Measurements from ENCODE around the gene STX4. TPM values are rescaled to one million over a fixed set of nuclear protein-coding genes. Genes with fewer than 3 reads are reported as not detected.

Gene STX4
- total RNA-seq, 1 donor from 2014 or later: 17.5 TPM

- peak in 1 of 2 donors; percentile 33 for DNase-seq (ENCODE audit: low read depth in 2 of 2)
These were observed 31.6 kb downstream of the STX4 start for GRCh38 chr16:31064882-31065461.

DNA sequence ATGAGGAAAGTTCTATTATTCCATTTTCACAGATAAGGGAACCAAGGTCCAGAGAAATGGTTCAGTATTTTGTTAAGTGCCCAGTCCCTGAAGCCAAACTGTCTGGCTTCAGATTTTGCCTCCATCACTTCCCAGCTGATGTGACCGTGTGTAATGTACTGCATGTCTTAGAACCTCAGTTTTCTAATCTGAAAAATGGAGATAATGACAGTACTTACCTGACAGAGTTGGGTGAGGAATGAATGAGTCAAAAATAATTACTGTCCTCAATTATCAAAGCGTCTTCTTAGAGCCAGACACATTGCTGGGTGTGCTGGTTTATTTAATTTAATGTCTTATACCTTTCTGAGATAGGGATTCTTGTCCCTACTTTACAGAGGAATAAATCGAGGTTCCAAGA, 34.0 kb downstream of the STX4 start:
- DNase-seq (ENCODE audit: low read depth in 2 of 2): no peak

- peak in 1 of 2 donors; percentile 17 for DNase-seq (ENCODE audit: low read depth in 2 of 2)
These were observed 38.5 kb downstream of the STX4 start for GRCh38 chr16:31071861-31072260.

DNA sequence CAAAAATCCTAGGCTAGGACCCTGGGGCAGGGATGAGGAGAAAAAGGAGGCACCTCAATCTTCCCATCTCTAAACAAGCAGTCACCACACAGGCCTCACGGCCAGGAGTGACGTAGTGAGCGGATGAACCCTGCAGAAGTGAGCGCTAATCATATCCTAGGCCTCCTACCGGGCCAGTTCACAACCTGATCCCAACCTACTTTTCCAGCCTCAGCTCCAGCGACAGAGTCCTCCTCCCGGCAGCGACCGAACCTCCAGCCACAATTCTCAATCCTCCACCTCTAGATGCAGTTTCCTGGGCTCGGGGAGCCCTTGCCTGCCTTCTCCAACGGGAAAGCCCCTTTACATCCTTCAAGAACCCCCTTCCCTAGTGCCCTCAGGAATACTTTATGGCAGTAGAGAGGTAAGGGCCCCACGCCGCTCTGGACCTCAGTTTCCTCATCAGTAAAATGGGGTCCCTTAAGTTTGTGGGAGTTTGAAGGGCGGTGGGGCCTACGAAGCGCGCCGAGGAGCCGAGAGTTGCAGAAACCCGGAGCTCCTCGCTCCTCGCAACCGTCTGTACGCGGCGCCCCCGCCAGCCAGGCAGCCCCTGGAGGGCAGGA, 39.3 kb downstream of the STX4 start:
- peak; percentile 29 to 62 for DNase-seq (ENCODE audit: low read depth in 2 of 2)

- DNase-seq (ENCODE audit: low read depth in 2 of 2): peak; percentile 72 to 93
These were observed 40.0 kb downstream of the STX4 start for GRCh38 chr16:31073142-31073969.

GRCh38 chr16:31073970-31074813, 40.8 kb downstream of the STX4 start, which contains the start of the genes ZNF646 and ZNF668:
ZNF646 (plus strand) TSS chr16:31074422; CDS start chr16:31076325, 1,903 bp downstream.
ZNF668 (minus strand) TSS chr16:31074240; CDS start chr16:31064459, 9,781 bp downstream.
- peak; percentile 99 to 100 for DNase-seq (ENCODE audit: low read depth in 2 of 2)

GRCh38 chr16:31074814-31075183, 41.4 kb downstream of the STX4 start:
- DNase-seq (ENCODE audit: low read depth in 2 of 2): no peak

DNA sequence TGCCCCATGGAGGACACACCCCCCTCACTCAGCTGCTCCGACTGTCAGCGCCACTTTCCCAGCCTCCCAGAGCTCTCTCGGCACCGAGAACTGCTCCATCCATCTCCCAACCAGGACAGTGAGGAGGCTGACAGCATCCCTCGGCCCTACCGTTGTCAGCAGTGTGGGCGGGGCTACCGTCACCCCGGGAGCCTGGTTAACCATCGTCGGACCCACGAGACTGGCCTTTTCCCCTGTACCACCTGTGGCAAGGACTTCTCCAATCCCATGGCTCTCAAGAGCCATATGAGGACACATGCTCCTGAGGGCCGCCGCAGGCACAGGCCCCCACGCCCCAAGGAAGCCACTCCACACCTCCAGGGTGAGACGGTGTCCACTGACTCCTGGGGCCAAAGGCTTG, 43.0 kb downstream of the STX4 start:
- DNase-seq (ENCODE audit: low read depth in 2 of 2): no peak

DNA sequence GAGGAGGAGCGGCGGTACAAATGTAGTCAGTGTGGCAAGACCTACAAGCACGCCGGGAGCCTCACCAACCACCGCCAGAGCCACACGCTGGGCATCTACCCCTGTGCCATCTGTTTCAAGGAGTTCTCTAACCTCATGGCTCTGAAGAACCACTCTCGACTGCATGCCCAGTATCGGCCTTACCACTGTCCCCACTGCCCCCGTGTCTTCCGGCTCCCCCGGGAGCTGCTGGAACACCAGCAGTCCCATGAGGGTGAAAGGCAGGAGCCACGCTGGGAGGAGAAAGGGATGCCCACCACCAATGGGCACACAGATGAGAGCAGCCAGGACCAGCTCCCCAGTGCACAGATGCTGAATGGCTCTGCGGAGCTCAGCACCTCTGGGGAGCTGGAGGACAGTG, 43.7 kb downstream of the STX4 start:
- DNase-seq (ENCODE audit: low read depth in 2 of 2): no peak

DNA sequence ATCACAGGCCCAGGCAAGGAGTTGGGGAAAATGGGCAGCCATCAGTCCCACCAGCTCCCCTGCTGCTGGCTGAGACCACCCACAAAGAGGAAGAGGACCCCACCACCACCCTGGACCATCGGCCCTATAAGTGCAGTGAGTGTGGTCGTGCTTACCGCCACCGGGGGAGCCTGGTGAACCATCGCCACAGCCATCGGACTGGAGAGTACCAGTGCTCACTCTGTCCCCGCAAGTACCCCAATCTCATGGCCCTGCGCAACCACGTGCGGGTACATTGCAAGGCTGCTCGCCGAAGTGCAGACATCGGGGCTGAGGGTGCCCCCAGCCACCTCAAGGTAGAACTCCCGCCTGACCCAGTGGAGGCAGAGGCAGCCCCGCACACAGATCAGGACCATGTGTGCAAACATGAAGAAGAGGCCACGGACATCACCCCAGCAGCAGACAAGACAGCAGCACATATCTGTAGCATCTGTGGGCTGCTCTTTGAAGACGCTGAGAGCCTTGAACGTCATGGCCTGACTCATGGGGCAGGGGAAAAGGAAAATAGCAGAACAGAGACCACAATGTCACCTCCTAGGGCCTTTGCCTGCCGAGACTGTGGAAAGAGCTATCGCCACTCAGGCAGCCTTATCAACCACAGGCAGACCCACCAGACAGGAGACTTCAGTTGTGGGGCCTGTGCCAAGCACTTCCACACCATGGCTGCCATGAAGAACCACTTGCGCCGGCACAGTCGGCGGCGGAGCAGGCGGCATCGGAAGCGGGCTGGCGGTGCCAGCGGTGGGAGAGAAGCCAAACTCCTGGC, 44.4 kb downstream of the STX4 start:
- no peak for DNase-seq (ENCODE audit: low read depth in 2 of 2)

- DNase-seq (ENCODE audit: low read depth in 2 of 2): no peak
These were observed 45.4 kb downstream of the STX4 start for GRCh38 chr16:31078597-31079341.

DNA sequence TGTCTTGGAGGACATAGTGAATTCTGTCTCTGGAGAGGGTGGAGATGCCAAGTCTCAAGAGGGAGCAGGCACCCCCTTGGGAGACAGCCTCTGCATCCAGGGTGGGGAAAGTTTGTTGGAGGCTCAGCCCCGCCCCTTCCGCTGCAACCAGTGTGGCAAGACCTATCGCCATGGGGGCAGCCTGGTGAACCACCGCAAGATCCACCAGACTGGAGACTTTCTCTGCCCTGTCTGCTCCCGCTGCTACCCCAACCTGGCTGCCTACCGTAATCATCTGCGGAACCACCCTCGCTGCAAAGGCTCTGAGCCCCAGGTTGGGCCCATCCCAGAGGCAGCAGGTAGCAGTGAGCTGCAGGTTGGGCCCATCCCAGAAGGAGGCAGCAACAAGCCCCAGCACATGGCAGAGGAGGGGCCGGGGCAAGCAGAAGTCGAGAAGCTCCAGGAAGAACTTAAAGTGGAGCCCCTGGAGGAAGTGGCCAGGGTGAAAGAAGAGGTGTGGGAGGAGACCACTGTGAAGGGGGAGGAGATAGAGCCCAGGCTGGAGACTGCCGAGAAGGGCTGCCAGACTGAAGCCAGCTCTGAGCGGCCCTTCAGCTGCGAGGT, 46.1 kb downstream of the STX4 start:
- DNase-seq (ENCODE audit: low read depth in 2 of 2): no peak

DNA sequence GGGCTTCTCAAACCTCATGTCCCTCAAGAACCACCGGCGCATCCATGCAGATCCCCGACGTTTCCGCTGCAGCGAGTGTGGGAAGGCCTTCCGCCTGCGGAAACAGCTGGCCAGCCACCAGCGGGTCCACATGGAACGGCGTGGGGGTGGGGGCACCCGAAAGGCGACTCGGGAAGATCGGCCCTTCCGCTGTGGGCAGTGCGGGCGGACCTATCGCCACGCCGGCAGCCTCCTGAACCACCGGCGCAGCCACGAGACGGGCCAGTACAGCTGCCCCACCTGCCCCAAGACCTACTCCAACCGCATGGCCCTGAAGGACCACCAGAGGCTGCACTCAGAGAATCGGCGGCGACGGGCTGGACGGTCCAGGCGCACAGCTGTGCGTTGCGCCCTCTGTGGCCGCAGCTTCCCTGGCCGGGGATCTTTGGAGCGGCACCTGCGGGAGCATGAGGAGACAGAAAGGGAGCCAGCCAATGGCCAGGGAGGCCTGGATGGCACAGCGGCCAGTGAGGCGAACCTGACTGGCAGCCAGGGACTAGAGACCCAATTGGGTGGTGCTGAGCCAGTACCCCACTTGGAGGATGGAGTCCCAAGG, 46.8 kb downstream of the STX4 start:
- no peak for DNase-seq (ENCODE audit: low read depth in 2 of 2)

DNA sequence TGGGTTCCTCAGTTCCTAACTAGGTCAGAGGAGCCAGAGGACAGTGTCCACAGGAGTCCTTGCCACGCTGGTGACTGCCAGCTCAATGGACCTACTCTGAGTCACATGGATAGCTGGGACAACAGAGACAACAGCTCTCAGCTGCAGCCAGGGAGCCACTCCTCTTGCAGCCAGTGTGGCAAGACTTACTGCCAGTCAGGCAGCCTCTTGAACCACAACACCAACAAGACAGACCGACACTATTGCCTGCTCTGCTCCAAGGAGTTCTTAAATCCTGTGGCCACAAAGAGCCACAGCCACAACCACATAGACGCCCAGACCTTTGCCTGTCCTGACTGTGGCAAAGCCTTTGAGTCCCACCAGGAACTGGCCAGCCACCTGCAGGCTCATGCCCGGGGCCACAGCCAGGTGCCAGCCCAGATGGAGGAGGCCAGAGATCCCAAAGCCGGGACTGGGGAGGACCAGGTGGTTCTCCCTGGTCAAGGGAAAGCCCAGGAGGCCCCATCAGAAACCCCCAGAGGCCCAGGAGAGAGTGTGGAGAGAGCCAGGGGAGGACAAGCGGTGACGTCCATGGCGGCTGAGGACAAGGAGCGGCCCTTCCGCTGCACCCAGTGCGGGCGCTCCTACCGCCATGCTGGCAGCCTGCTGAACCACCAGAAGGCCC, 47.5 kb downstream of the STX4 start:
- no peak for DNase-seq (ENCODE audit: low read depth in 2 of 2)

DNA sequence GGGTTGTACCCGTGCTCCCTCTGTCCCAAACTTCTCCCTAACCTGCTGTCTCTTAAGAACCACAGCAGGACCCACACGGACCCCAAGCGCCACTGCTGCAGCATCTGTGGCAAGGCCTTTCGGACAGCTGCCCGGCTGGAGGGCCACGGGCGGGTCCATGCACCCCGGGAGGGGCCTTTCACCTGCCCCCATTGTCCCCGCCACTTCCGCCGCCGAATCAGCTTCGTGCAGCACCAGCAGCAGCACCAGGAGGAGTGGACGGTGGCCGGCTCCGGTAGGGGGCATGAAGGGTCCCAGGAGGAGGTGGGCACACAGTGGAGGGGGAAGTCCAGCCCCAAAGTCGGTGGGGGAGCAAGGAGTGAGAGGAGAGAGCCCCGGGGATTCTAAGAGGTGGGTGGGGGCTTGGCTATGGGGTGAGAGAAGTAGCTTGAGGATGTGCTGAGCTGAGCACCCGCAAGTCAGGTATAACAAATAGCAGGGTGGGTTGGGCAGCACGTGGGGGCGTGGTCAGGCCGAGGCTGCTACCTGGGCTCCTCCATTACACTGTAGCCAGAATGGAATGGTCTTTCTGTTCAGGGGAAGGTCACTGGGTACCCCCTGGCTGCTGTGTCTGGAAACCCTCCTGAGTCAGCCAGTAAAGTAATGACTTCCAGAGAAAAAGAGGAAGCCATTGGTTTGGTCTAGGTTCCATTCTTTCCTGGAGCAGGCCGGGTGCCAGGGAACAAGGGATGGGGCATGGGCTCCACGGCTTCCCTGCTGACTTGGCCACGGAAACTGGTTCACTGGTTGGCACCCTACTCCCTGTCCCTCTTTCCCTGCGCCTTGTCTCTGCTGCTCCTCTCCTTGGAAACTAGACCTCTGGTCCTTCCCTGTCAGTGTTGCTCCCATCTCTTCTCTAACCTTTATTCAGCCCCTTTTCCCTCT, 48.3 kb downstream of the STX4 start:
- no peak for DNase-seq (ENCODE audit: low read depth in 2 of 2)

- DNase-seq (ENCODE audit: low read depth in 2 of 2): no peak
These were observed 49.1 kb downstream of the STX4 start for GRCh38 chr16:31082368-31083045.

- DNase-seq (ENCODE audit: low read depth in 2 of 2): no peak
These were observed 49.7 kb downstream of the STX4 start for GRCh38 chr16:31083081-31083480.

All from dermis microvascular lymphatic vessel endothelial cell (primary cell).